Activated CD4-positive, alpha-beta T cell treated with anti-CD3 and anti-CD28 coated beads, Interleukin-2, amount 50 U/mL, for 48 hours (primary cell): ENCODE measurements around the gene FRMD3.
A peak's percentile ranks its signal among the peaks of the same experiment; 100 is the strongest.
"Not testable (repeated sequence)": the region's sequence is repeated elsewhere in the genome, so short reads cannot be mapped to it uniquely, and the experiment has no call there.

Source experiments
- DNase-seq, 2 experiments: peaks; one replicate each; pipeline ENCODE4 v3.0.0-alpha.2; 2020

The FRMD3 gene

GRCh38 chr9:83384214-83384613, 154.0 kb downstream of the FRMD3 start:
- no peak for DNase-seq

- DNase-seq, result no peak
Observed at GRCh38 chr9:83383034-83383433, 155.2 kb downstream of the FRMD3 start.

GRCh38 chr9:83382421-83382820, 155.8 kb downstream of the FRMD3 start:
- DNase-seq, result no peak

GRCh38 chr9:83379045-83379444, 159.2 kb downstream of the FRMD3 start:
- no peak for DNase-seq

- DNase-seq, result no peak
Observed at GRCh38 chr9:83372957-83373356, 165.2 kb downstream of the FRMD3 start.

- no peak for DNase-seq
Observed at GRCh38 chr9:83367326-83367725, 170.9 kb downstream of the FRMD3 start.

GRCh38 chr9:83362341-83362995, 175.7 kb downstream of the FRMD3 start:
- no peak for DNase-seq

- no peak for DNase-seq
Observed at GRCh38 chr9:83359039-83359438, 179.2 kb downstream of the FRMD3 start.

GRCh38 chr9:83358493-83358892, 179.7 kb downstream of the FRMD3 start:
- not testable (repeated sequence) for DNase-seq

GRCh38 chr9:83355729-83356151, 182.5 kb downstream of the FRMD3 start:
- no peak for DNase-seq

GRCh38 chr9:83355024-83355444, 183.2 kb downstream of the FRMD3 start:
- no peak for DNase-seq

- DNase-seq, result no peak
Observed at GRCh38 chr9:83349031-83349430, 189.2 kb downstream of the FRMD3 start.

- no peak for DNase-seq
Observed at GRCh38 chr9:83346655-83347420, 191.4 kb downstream of the FRMD3 start.

GRCh38 chr9:83343366-83343999, 194.7 kb downstream of the FRMD3 start:
- no peak for DNase-seq

- DNase-seq, result no peak
Observed at GRCh38 chr9:83342731-83343130, 195.5 kb downstream of the FRMD3 start.

- no peak for DNase-seq
Observed at GRCh38 chr9:83342006-83342405, 196.2 kb downstream of the FRMD3 start.

GRCh38 chr9:83340451-83340850, 197.8 kb downstream of the FRMD3 start:
- DNase-seq, result no peak

- DNase-seq, result no peak
Observed at GRCh38 chr9:83339435-83339834, 198.8 kb downstream of the FRMD3 start.

- DNase-seq, result no peak
Observed at GRCh38 chr9:83336706-83337105, 201.5 kb downstream of the FRMD3 start.

- DNase-seq, result peak; percentile 83 to 85
Observed at GRCh38 chr9:83334320-83334719, 203.9 kb downstream of the FRMD3 start.

- DNase-seq, result no peak
Observed at GRCh38 chr9:83330207-83331196, 207.7 kb downstream of the FRMD3 start.

GRCh38 chr9:83327750-83328622, 210.2 kb downstream of the FRMD3 start:
- no peak for DNase-seq
